Measurements from ENCODE around the gene FOCAD.

The FOCAD gene

GRCh38 chr9:20698782-20699181 is 14.7 kb downstream of the FOCAD start:
- ATAC-seq = no peak

GRCh38 chr9:20701060-20701459 is 17.0 kb downstream of the FOCAD start:
- peak; percentile 31; the same call in 1 of the 3 replicates for ATAC-seq
- TF ChIP-seq BACH2 (CRISPR knock-in tag; IDR thresholded peaks at IDR 0.05; ENCODE audit: borderline replicate concordance) = no peak
- TF ChIP-seq ESRRG (CRISPR knock-in tag; IDR thresholded peaks at IDR 0.05) = no peak
- TF ChIP-seq PPARA (CRISPR knock-in tag; IDR thresholded peaks at IDR 0.05; ENCODE audit: borderline replicate concordance) = no peak
- no peak for TF ChIP-seq SNAI2 (CRISPR knock-in tag; IDR thresholded peaks at IDR 0.05)
- TF ChIP-seq RARB (CRISPR knock-in tag; IDR thresholded peaks at IDR 0.05) = no peak
- TF ChIP-seq ZFP30 (CRISPR knock-in tag; IDR thresholded peaks at IDR 0.05) = no peak
- TF ChIP-seq POU6F1 (CRISPR knock-in tag; IDR thresholded peaks at IDR 0.05; ENCODE audit: borderline replicate concordance, low read depth) = no peak
- 0 out of 2 replicates have a peak, but pooled peaks have one; percentile 12 for TF ChIP-seq CSRNP3 (CRISPR knock-in tag; IDR thresholded peaks at IDR 0.05)
- TF ChIP-seq PATZ1 (CRISPR knock-in tag; IDR thresholded peaks at IDR 0.05; ENCODE audit: borderline replicate concordance) = no peak
- no peak for TF ChIP-seq CSDC2 (CRISPR knock-in tag; IDR thresholded peaks at IDR 0.05)
- 0 out of 2 replicates have a peak, but pooled peaks have one; percentile 12 for TF ChIP-seq ISL1 (CRISPR knock-in tag; IDR thresholded peaks at IDR 0.05)
- TF ChIP-seq TSHZ2 (CRISPR knock-in tag; IDR thresholded peaks at IDR 0.05) = no peak

More at GRCh38 chr9:20698782-20699181, 14.7 kb downstream of the FOCAD start:
- no peak for TF ChIP-seq TOX (CRISPR knock-in tag; IDR thresholded peaks at IDR 0.05; ENCODE audit: borderline replicate concordance)
- TF ChIP-seq ZNF565 (CRISPR knock-in tag; conservative IDR thresholded peaks at IDR 0.05; ENCODE audit: low read depth) = no peak
- TF ChIP-seq CREB5 (CRISPR knock-in tag; IDR thresholded peaks at IDR 0.05; ENCODE audit: low read depth) = no peak
- TF ChIP-seq OSR1 (CRISPR knock-in tag; IDR thresholded peaks at IDR 0.05) = no peak
- no peak for TF ChIP-seq ESRRG (CRISPR knock-in tag; IDR thresholded peaks at IDR 0.05)
- TF ChIP-seq ISL1 (CRISPR knock-in tag; IDR thresholded peaks at IDR 0.05) = no peak

- ATAC-seq = no peak
- TF ChIP-seq TSHZ2 (CRISPR knock-in tag; IDR thresholded peaks at IDR 0.05) (no peak), ZC3H10 (CRISPR knock-in tag; IDR thresholded peaks at IDR 0.05) (no peak), BACH2 (CRISPR knock-in tag; IDR thresholded peaks at IDR 0.05; ENCODE audit: borderline replicate concordance) (no peak), ZNF8 (CRISPR knock-in tag; IDR thresholded peaks at IDR 0.05) (no peak), CSRNP3 (CRISPR knock-in tag; IDR thresholded peaks at IDR 0.05) (no peak), SNAI2 (CRISPR knock-in tag; IDR thresholded peaks at IDR 0.05) (no peak), PPARA (CRISPR knock-in tag; IDR thresholded peaks at IDR 0.05; ENCODE audit: borderline replicate concordance) (no peak), ZFP3 (CRISPR knock-in tag; IDR thresholded peaks at IDR 0.05) (no peak), ZFP30 (CRISPR knock-in tag; IDR thresholded peaks at IDR 0.05) (no peak), ESRRG (CRISPR knock-in tag; IDR thresholded peaks at IDR 0.05) (no peak), CREB5 (CRISPR knock-in tag; IDR thresholded peaks at IDR 0.05; ENCODE audit: low read depth) (no peak), RARB (CRISPR knock-in tag; IDR thresholded peaks at IDR 0.05) (no peak), TCF4 (CRISPR knock-in tag; IDR thresholded peaks at IDR 0.05; ENCODE audit: borderline replicate concordance) (no peak)
Observed at GRCh38 chr9:20702570-20702969, 18.5 kb downstream of the FOCAD start.

Measured in SK-N-SH treated with all-trans-retinoic acid at 6 μM for 48 hours (cell line).